ENCODE data around the gene SLC2A8.

DNA sequence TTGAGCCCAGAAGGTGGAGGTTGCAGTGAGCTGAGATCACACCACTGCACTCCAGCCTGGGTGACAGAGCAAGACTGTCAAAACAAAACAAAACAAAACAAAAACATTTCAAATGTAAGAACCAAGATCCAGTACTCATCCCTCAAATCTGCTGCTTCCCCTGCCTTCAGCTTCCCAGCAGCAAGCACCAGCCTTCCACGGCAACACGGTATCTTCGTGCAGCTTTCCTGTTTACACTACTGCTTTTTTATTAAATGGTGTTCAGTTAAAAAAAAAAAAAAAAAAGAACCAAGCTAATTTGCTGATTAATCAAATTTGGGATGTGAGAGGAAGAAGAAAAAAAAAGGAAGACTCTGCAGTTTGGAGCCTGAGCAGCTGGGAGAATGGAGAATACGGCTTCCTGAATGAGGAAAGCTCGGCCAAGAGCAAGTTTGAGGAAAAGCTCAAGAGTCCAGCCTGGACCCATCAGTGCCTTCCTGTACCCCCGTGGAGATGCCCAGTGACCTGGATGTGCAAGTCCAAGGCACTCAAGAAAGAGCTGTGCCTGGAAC, 28.0 kb upstream of the SLC2A8 start:
- TF ChIP-seq EZH2phosphoT487 (IDR thresholded peaks at IDR 0.05; ENCODE audit: insufficient read depth, low read depth) = no peak
- no peak for TF ChIP-seq EZH2 (IDR thresholded peaks at IDR 0.05; ENCODE audit: insufficient read depth, poor library complexity, severe bottlenecking)

Data from GM23248 (cell line).